WI38 (cell line): ENCODE results near the gene AOC2.

Experiments
- H3K4me3 ChIP-seq: 2 replicates; pipeline ENCODE4 v1.5.1; 2011; ENCODE audit warnings: low read depth, mild to moderate bottlenecking, control low read depth, low read length
- TF ChIP-seq, protein P1 (sequence below): IDR thresholded peaks from 2 replicates; pipeline ENCODE4 v1.5.1; 2012; ENCODE audit warnings: low read depth, mild to moderate bottlenecking, control low read depth, low read length

Gene AOC2

DNA sequence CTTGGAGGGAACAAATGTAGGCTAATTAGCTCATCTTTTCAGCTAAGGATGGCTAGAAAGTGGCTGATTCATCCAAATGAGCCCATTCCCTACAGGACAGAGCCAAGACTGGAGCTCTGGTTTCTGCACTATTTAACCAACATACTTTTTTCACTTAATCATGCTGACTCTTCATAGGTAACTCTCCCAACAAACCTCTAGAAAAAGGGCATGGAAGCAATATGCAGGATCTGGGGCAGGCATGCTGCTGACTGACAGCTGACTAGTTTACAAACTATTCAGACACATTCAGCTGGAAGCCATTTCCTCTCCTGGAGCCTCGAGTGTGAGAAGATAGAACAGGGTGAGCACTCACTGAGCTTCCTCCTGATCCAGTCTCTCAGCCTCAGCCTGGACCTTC lies 26.5 kb upstream of the AOC2 start:
- H3K4me3 ChIP-seq = no peak overlapping the region
- TF ChIP-seq, protein P1, sequence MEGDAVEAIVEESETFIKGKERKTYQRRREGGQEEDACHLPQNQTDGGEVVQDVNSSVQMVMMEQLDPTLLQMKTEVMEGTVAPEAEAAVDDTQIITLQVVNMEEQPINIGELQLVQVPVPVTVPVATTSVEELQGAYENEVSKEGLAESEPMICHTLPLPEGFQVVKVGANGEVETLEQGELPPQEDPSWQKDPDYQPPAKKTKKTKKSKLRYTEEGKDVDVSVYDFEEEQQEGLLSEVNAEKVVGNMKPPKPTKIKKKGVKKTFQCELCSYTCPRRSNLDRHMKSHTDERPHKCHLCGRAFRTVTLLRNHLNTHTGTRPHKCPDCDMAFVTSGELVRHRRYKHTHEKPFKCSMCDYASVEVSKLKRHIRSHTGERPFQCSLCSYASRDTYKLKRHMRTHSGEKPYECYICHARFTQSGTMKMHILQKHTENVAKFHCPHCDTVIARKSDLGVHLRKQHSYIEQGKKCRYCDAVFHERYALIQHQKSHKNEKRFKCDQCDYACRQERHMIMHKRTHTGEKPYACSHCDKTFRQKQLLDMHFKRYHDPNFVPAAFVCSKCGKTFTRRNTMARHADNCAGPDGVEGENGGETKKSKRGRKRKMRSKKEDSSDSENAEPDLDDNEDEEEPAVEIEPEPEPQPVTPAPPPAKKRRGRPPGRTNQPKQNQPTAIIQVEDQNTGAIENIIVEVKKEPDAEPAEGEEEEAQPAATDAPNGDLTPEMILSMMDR = no peak

DNA sequence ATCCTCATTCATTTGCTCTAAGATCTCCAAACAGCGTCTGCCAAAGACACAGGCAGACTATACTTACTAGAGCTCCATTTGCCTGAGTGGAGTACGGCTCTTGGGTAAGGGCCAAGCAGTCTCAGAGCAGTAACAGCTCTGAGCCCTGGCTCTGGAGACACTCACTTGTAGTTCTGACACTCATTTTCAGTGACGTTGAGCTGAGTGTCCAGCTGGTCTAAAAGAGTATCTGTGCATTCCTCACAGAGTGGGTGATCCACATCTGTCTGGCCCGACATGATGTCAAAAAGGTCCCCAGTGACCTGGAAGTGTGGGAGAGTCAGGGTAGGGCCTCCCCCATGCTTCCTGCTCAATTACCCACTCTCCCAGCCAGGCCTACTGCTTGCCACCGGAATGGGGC lies 26.0 kb upstream of the AOC2 start:
- TF ChIP-seq, protein P1 = no peak
- no peak overlapping the region for H3K4me3 ChIP-seq

DNA sequence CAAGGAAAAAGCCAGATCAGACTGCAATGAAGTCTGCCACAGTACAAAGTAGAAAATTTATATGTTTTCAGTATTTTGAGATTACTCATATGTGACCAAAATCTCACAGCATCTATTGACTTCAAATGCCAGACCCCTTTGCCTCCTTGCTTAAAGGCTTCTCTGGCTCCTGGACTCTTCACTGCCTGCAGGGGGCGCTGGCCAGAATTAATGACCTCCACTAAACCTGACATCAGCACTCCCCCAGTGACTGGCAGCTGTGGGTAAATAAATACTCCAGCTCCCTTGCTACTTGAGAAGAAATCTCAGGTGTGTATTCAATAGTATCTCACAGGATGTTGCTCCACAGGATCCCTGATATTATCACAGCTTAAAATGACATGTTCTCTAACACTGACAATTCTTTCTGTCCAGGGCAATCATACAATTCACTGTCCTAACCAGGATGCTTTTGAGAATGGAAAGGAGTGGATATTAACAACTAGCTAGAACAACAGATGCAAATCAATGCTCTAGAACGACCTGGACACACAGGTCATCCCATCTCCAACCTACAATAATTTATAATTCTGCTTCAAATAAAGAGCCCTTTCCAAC lies 24.3 kb upstream of the AOC2 start:
- H3K4me3 ChIP-seq = no peak overlapping the region
- TF ChIP-seq, protein P1 = peak; percentile 78

DNA sequence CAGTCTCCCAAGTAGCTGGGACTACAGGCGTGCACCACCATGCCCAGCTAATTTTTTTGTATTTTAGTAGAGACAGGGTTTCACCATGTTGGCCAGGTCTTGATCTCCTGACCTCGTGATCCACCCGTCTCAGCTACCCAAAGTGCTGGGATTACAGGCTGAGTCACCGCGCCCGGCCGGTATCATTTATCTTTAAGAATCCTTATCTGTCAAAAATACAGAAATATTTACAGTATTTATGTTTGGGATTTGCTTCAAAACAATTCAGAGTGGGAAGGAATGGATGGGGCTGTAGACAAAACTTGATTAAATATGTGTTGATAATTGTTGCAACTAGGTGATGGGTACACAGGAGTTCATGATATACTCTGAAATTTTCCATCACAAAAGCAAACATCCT lies 23.2 kb upstream of the AOC2 start:
- H3K4me3 ChIP-seq = no peak overlapping the region
- TF ChIP-seq, protein P1 = no peak

DNA sequence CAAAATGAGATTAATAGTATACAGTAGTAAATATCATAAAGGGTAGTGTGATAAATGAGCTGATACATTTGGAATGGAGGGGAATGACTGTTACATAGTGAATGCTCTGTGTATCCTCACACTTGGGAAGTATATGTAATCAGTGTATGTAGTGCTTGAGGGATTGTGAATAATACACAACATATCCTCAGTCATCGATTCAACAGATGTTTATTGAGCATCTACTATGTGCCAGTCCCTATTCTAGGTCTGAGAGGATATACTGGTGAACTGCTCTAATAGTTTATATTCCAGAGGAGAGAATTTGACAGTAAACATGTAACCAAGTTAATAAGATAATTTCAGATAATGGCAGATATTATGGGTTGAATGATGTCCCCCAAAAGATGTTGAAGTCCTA lies 16.9 kb upstream of the AOC2 start:
- TF ChIP-seq, protein P1 = no peak
- H3K4me3 ChIP-seq = no peak overlapping the region

DNA sequence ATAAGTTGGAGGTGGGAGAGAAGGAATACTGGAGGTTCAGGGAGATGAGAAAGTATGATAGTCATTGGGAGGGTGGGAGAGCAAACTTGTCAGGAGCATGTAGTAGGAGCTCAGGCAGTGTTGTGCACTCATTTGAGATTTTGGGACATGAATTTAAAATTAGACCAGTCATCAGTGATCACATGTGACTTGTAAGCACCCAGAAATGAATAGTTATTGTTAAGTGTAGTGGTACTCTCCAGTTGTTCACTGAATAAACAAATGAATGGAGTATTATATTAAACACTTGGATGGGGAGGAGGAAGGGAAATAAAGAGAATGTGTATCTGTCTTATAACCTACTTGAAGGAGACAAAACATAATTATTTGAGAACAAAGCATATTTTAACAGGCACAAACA lies 13.4 kb upstream of the AOC2 start:
- TF ChIP-seq, protein P1 = no peak
- H3K4me3 ChIP-seq = no peak overlapping the region

DNA sequence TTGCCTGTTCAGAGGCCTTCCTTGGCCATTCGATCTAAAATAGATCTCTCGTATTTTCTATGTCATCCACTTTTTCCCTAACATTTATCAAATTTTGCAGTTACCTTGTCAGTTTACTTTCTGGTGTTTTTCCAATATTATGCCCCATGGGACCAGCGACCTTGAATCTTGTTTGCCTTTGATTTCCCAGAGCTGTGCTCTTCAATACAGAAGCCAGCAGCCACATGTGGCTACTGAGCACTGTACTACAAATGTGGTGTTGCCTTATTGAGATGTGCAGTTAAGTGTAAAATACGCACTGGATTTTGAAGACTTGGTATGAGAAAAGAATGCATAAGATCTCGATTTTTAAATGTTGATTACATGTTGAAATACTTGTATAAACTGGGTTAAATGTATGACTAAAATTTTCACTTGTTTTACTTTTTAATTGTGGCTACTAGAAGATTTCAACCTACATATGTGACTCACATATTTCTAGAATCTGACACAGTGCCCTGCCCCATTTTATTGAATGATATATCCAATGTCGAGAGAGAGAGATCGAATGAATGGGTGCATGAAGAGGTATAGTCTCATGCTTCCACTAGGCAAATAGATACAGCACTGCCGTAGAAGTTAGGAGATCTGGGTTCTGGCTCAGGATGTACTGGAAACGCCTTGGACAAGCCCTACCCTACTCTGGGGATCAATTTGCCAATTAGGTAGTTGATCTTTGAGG lies 12.0 kb upstream of the AOC2 start:
- TF ChIP-seq, protein P1 = no peak
- peak overlapping the region; percentile 99 for H3K4me3 ChIP-seq
